Stimulated activated memory B cell treated with anti-CD40 and anti-IgM and Interleukin-4, amounts not matched to agents 10 μg/mL and 1 μg/mL and 100 μg/mL, for 72 hours (primary cell): ENCODE measurements around the gene ACKR3.

Experiments used
- ATAC-seq: fragments of 150-1000 bp; cut with Tn5 transposase; 2 replicates; pipeline ENCODE4 v1.10.0; 2021
- H3K27ac Mint-ChIP-seq: one replicate; pipeline ENCODE4 v1.8.0; 2022; ENCODE audit warnings: mild to moderate bottlenecking, mixed read lengths
- H3K27me3 Mint-ChIP-seq: one replicate; pipeline ENCODE4 v1.8.0; 2022; ENCODE audit warnings: mixed read lengths
- H3K36me3 Mint-ChIP-seq: one replicate; pipeline ENCODE4 v1.8.0; 2022; ENCODE audit warnings: mixed read lengths
- H3K4me1 Mint-ChIP-seq: one replicate; pipeline ENCODE4 v1.8.0; 2022; ENCODE audit warnings: mixed read lengths
- H3K4me3 Mint-ChIP-seq: one replicate; pipeline ENCODE4 v1.8.0; 2022; ENCODE audit warnings: mild to moderate bottlenecking, moderate library complexity, mixed read lengths
- H3K9me3 Mint-ChIP-seq: one replicate; pipeline ENCODE4 v1.8.0; 2022; ENCODE audit warnings: mixed read lengths

ACKR3 gene

GRCh38 chr2:236602678-236603077, 33.1 kb downstream of the ACKR3 start:
- Mint-ChIP-seq H3K27me3 (peaks cover 51% of the 10 kb centered on the region), H3K4me3 (no peak overlapping the region), H3K36me3 (no peaks in the 10 kb centered on the region), H3K9me3 (no peaks in the 10 kb centered on the region), H3K27ac (no peak overlapping the region), H3K4me1 (peaks cover 5% of the 10 kb centered on the region)
- ATAC-seq: no peak

GRCh38 chr2:236603361-236604015, 33.9 kb downstream of the ACKR3 start:
- H3K4me1 Mint-ChIP-seq: peaks cover 5% of the 10 kb centered on the region
- ATAC-seq: no peak
- peaks cover 54% of the 10 kb centered on the region for H3K27me3 Mint-ChIP-seq
- H3K9me3 Mint-ChIP-seq: no peaks in the 10 kb centered on the region
- no peaks in the 10 kb centered on the region for H3K36me3 Mint-ChIP-seq
- no peak overlapping the region for H3K27ac Mint-ChIP-seq
- H3K4me3 Mint-ChIP-seq: no peak overlapping the region

GRCh38 chr2:236604575-236605344, 35.1 kb downstream of the ACKR3 start:
- peaks cover 5% of the 10 kb centered on the region for H3K4me1 Mint-ChIP-seq
- no peaks in the 10 kb centered on the region for H3K36me3 Mint-ChIP-seq
- no peak overlapping the region for H3K27ac Mint-ChIP-seq
- no peak overlapping the region for H3K4me3 Mint-ChIP-seq
- ATAC-seq: no peak
- peaks cover 62% of the 10 kb centered on the region for H3K27me3 Mint-ChIP-seq
- no peaks in the 10 kb centered on the region for H3K9me3 Mint-ChIP-seq

GRCh38 chr2:236605345-236605734, 35.7 kb downstream of the ACKR3 start:
- no peak for ATAC-seq
- Mint-ChIP-seq H3K36me3 (no peaks in the 10 kb centered on the region), H3K9me3 (no peaks in the 10 kb centered on the region), H3K4me3 (no peak overlapping the region), H3K27me3 (peaks cover 65% of the 10 kb centered on the region), H3K4me1 (peaks cover 5% of the 10 kb centered on the region), H3K27ac (no peak overlapping the region)

GRCh38 chr2:236606023-236606422, 36.4 kb downstream of the ACKR3 start:
- Mint-ChIP-seq H3K36me3 (no peaks in the 10 kb centered on the region), H3K4me1 (peaks cover 5% of the 10 kb centered on the region), H3K4me3 (no peak overlapping the region), H3K9me3 (no peaks in the 10 kb centered on the region), H3K27me3 (peaks cover 60% of the 10 kb centered on the region), H3K27ac (no peak overlapping the region)
- ATAC-seq: no peak

- no peak overlapping the region for H3K4me3 Mint-ChIP-seq
- no peaks in the 10 kb centered on the region for H3K36me3 Mint-ChIP-seq
- ATAC-seq: no peak
- no peak overlapping the region for H3K27ac Mint-ChIP-seq
- peaks cover 5% of the 10 kb centered on the region for H3K4me1 Mint-ChIP-seq
- peaks cover 67% of the 10 kb centered on the region for H3K27me3 Mint-ChIP-seq
- H3K9me3 Mint-ChIP-seq: no peaks in the 10 kb centered on the region
These were observed 38.0 kb downstream of the ACKR3 start for GRCh38 chr2:236607471-236608187.

- Mint-ChIP-seq H3K36me3 (no peaks in the 10 kb centered on the region), H3K27ac (no peak overlapping the region), H3K4me1 (peaks cover 5% of the 10 kb centered on the region), H3K9me3 (no peaks in the 10 kb centered on the region), H3K4me3 (no peak overlapping the region), H3K27me3 (peaks cover 67% of the 10 kb centered on the region)
- ATAC-seq: no peak
These were observed 38.5 kb downstream of the ACKR3 start for GRCh38 chr2:236608188-236608525.

GRCh38 chr2:236608710-236609109, 39.1 kb downstream of the ACKR3 start:
- Mint-ChIP-seq H3K4me3 (no peak overlapping the region), H3K36me3 (no peaks in the 10 kb centered on the region), H3K27ac (no peak overlapping the region), H3K4me1 (peaks cover 5% of the 10 kb centered on the region), H3K9me3 (no peaks in the 10 kb centered on the region), H3K27me3 (peaks cover 70% of the 10 kb centered on the region)
- no peak for ATAC-seq

- H3K27me3 Mint-ChIP-seq: peaks cover 65% of the 10 kb centered on the region
- H3K4me1 Mint-ChIP-seq: no peaks in the 10 kb centered on the region
- no peak for ATAC-seq
- H3K9me3 Mint-ChIP-seq: no peaks in the 10 kb centered on the region
- H3K36me3 Mint-ChIP-seq: no peaks in the 10 kb centered on the region
- H3K27ac Mint-ChIP-seq: no peak overlapping the region
- H3K4me3 Mint-ChIP-seq: no peak overlapping the region
These were observed 41.6 kb downstream of the ACKR3 start for GRCh38 chr2:236610991-236611821.

GRCh38 chr2:236612737-236613136, 43.1 kb downstream of the ACKR3 start:
- no peaks in the 10 kb centered on the region for H3K4me1 Mint-ChIP-seq
- H3K36me3 Mint-ChIP-seq: no peaks in the 10 kb centered on the region
- ATAC-seq: no peak
- no peak overlapping the region for H3K27ac Mint-ChIP-seq
- H3K9me3 Mint-ChIP-seq: no peaks in the 10 kb centered on the region
- peaks cover 61% of the 10 kb centered on the region for H3K27me3 Mint-ChIP-seq
- H3K4me3 Mint-ChIP-seq: no peak overlapping the region

GRCh38 chr2:236613612-236614011, 44.0 kb downstream of the ACKR3 start:
- Mint-ChIP-seq H3K27me3 (peaks cover 65% of the 10 kb centered on the region), H3K9me3 (no peaks in the 10 kb centered on the region)

GRCh38 chr2:236614551-236614950, 44.9 kb downstream of the ACKR3 start:
- no peaks in the 10 kb centered on the region for H3K36me3 Mint-ChIP-seq
- H3K27ac Mint-ChIP-seq: no peak overlapping the region
- ATAC-seq: no peak
- no peaks in the 10 kb centered on the region for H3K9me3 Mint-ChIP-seq
- no peak overlapping the region for H3K4me3 Mint-ChIP-seq
- H3K4me1 Mint-ChIP-seq: no peaks in the 10 kb centered on the region
- H3K27me3 Mint-ChIP-seq: peaks cover 66% of the 10 kb centered on the region

More at GRCh38 chr2:236613612-236614011, 44.0 kb downstream of the ACKR3 start:
- H3K27ac Mint-ChIP-seq: no peak overlapping the region
- no peak overlapping the region for H3K4me3 Mint-ChIP-seq
- H3K4me1 Mint-ChIP-seq: no peaks in the 10 kb centered on the region
- no peak for ATAC-seq
- no peaks in the 10 kb centered on the region for H3K36me3 Mint-ChIP-seq

- Mint-ChIP-seq H3K36me3 (no peaks in the 10 kb centered on the region), H3K9me3 (no peaks in the 10 kb centered on the region), H3K27me3 (peaks cover 68% of the 10 kb centered on the region), H3K27ac (no peak overlapping the region), H3K4me1 (no peaks in the 10 kb centered on the region), H3K4me3 (no peak overlapping the region)
- ATAC-seq: no peak
These were observed 46.4 kb downstream of the ACKR3 start for GRCh38 chr2:236616031-236616430.

GRCh38 chr2:236616624-236617023, 47.0 kb downstream of the ACKR3 start:
- H3K27ac Mint-ChIP-seq: no peak overlapping the region
- H3K9me3 Mint-ChIP-seq: no peaks in the 10 kb centered on the region
- H3K36me3 Mint-ChIP-seq: no peaks in the 10 kb centered on the region
- H3K27me3 Mint-ChIP-seq: peaks cover 68% of the 10 kb centered on the region
- no peak overlapping the region for H3K4me3 Mint-ChIP-seq
- no peak for ATAC-seq
- no peaks in the 10 kb centered on the region for H3K4me1 Mint-ChIP-seq

GRCh38 chr2:236617221-236617737, 47.7 kb downstream of the ACKR3 start:
- H3K4me3 Mint-ChIP-seq: no peak overlapping the region
- H3K9me3 Mint-ChIP-seq: no peaks in the 10 kb centered on the region
- no peaks in the 10 kb centered on the region for H3K4me1 Mint-ChIP-seq
- H3K36me3 Mint-ChIP-seq: no peaks in the 10 kb centered on the region
- peaks cover 72% of the 10 kb centered on the region for H3K27me3 Mint-ChIP-seq
- H3K27ac Mint-ChIP-seq: no peak overlapping the region
- ATAC-seq: no peak
